Stimulated activated CD4-positive, alpha-beta T cell treated with anti-CD3 and anti-CD28 coated beads, TNF-alpha, amount 100 ng/mL, for 4 hours (primary cell): Measurements from ENCODE around the gene ADAMTSL2.

Experiments used
- DNase-seq, 3 experiments: peaks; one replicate each; pipeline ENCODE4 v3.0.0-alpha.2; 2020; ENCODE audit warnings: low read depth in 3 of 3

The ADAMTSL2 gene

GRCh38 chr9:133575186-133576030 is 40.9 kb downstream of the ADAMTSL2 start:
- DNase-seq: no peak

GRCh38 chr9:133576031-133576874 is 41.7 kb downstream of the ADAMTSL2 start:
- no peak for DNase-seq

- DNase-seq: no peak
These were observed 42.6 kb downstream of the ADAMTSL2 start for GRCh38 chr9:133576875-133577736.

- DNase-seq: no peak
These were observed 43.2 kb downstream of the ADAMTSL2 start for GRCh38 chr9:133577737-133578112.

GRCh38 chr9:133578524-133579441 is 44.3 kb downstream of the ADAMTSL2 start:
- DNase-seq: no peak

- DNase-seq: no peak
These were observed 45.3 kb downstream of the ADAMTSL2 start for GRCh38 chr9:133579601-133580418.

GRCh38 chr9:133580419-133580738 is 45.9 kb downstream of the ADAMTSL2 start:
- DNase-seq: no peak

GRCh38 chr9:133581011-133581410 is 46.5 kb downstream of the ADAMTSL2 start:
- DNase-seq: no peak

- DNase-seq: no peak
These were observed 47.2 kb downstream of the ADAMTSL2 start for GRCh38 chr9:133581513-133582343.

GRCh38 chr9:133582501-133583045 is 48.1 kb downstream of the ADAMTSL2 start:
- DNase-seq: no peak

- DNase-seq: no peak
These were observed 48.6 kb downstream of the ADAMTSL2 start for GRCh38 chr9:133583111-133583510.

GRCh38 chr9:133583586-133583985 is 49.1 kb downstream of the ADAMTSL2 start:
- no peak for DNase-seq

GRCh38 chr9:133584167-133584558 is 49.7 kb downstream of the ADAMTSL2 start:
- DNase-seq: no peak

GRCh38 chr9:133584559-133585476 is 50.3 kb downstream of the ADAMTSL2 start:
- no peak for DNase-seq

GRCh38 chr9:133585481-133586351 is 51.2 kb downstream of the ADAMTSL2 start:
- no peak for DNase-seq

GRCh38 chr9:133587051-133587450 is 52.5 kb downstream of the ADAMTSL2 start:
- no peak for DNase-seq

GRCh38 chr9:133587466-133587865 is 53.0 kb downstream of the ADAMTSL2 start:
- no peak for DNase-seq
